ENCODE data around the gene RUFY4. TPM values are rescaled to one million over a fixed set of nuclear protein-coding genes. Genes with fewer than 3 reads are reported as not detected.

Gene RUFY4
- total and polyA plus RNA-seq, 3 donors from 2014 or later = 0.17 to 0.39 (median 0.37) TPM

DNA sequence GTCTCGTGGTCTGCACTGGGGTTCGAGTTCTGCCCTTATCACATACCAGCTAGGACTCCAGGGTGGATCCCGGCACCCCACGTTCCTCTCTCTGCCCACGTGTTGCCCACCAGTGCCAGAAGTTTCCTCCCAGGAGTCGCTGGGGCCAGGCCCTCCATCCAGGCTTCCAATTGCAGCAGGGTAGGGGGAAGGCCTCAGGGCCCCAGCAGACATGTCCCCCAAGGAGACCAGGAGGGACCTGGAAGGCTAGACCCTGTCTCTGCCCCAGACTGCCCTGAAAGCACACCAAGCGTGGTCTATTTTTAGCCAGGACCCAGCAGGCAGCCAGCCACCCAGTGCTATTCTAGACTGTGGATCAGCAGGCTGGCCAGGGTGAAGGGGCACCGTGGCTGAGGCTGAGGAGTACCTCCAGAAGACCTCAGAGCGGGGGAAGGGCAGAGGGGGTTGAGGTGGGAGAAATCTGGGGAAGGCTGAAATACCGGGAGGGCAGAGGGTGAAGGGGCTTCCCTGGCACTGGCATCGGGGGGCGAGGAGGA is 47.4 kb upstream of the RUFY4 start:
- intact Hi-C loops (cut with DNase I; ENCODE audit: low total_unique reads) = no loop called here
- Histone ChIP-seq H3K9me3 (no peaks in the 10 kb centered on the region), H3K27ac (no peak overlapping the region), H3K36me3 (ENCODE audit: low read depth, missing control alignments) (no peaks in the 10 kb centered on the region), H3K4me3 (no peak overlapping the region), H3K27me3 (no peaks in the 10 kb centered on the region), H3K4me1 (peaks cover 39% of the 10 kb centered on the region)
- no peak for DNase-seq
- 70 to 79% methylated on average over 6 to 12 of the region's 12 CpGs for WGBS, 2 donors
- TF ChIP-seq POLR2A (IDR thresholded peaks at IDR 0.05) = no peak
- TF ChIP-seq, protein P1, sequence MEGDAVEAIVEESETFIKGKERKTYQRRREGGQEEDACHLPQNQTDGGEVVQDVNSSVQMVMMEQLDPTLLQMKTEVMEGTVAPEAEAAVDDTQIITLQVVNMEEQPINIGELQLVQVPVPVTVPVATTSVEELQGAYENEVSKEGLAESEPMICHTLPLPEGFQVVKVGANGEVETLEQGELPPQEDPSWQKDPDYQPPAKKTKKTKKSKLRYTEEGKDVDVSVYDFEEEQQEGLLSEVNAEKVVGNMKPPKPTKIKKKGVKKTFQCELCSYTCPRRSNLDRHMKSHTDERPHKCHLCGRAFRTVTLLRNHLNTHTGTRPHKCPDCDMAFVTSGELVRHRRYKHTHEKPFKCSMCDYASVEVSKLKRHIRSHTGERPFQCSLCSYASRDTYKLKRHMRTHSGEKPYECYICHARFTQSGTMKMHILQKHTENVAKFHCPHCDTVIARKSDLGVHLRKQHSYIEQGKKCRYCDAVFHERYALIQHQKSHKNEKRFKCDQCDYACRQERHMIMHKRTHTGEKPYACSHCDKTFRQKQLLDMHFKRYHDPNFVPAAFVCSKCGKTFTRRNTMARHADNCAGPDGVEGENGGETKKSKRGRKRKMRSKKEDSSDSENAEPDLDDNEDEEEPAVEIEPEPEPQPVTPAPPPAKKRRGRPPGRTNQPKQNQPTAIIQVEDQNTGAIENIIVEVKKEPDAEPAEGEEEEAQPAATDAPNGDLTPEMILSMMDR (IDR thresholded peaks at IDR 0.05) = no peak

DNA sequence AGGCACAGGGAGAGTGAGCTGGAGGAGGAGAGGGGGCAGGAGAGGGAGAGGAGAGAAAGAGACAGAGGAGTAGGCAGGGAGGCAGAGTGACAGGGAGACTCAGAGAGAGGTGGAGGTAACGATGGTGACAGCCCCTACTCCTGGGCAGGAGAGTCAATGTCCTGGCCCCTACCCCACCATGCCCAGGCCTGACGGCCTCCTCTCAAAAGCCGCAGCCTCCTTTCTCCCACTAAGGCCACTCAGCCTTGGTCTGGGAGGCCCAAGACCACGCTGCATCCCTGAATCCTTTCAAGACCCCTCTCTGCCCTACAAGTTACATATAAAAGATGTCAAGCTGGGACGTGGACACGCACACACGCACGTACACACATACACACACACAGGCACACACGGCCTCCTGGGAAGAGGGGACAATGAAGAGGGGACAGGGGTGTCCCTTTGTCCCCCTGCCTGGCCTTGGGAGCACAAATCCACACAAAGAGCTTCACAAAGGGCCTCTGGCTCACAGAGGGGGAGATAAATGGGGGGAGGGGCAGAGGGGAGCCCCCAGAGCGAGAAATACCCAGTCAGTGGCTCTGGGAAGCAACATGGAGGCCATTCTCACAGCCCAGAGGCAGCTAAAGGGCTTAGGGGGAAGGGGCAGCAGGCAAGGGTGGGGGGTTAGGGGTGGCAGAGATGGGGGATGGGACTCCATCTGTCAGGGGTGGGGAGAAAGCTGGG is 46.8 kb upstream of the RUFY4 start:
- WGBS, 2 donors = 84 to 96% methylated on average over 9 to 10 of the region's 10 CpGs
- Histone ChIP-seq H3K27me3 (no peaks in the 10 kb centered on the region), H3K9me3 (no peaks in the 10 kb centered on the region), H3K36me3 (ENCODE audit: low read depth, missing control alignments) (no peaks in the 10 kb centered on the region), H3K27ac (no peak overlapping the region), H3K4me3 (no peak overlapping the region), H3K4me1 (peaks cover 32% of the 10 kb centered on the region)
- DNase-seq = no peak
- intact Hi-C loops (cut with DNase I; ENCODE audit: low total_unique reads) = no loop called here
- TF ChIP-seq POLR2A (IDR thresholded peaks at IDR 0.05) = no peak
- TF ChIP-seq, protein P1 (IDR thresholded peaks at IDR 0.05) = no peak

DNA sequence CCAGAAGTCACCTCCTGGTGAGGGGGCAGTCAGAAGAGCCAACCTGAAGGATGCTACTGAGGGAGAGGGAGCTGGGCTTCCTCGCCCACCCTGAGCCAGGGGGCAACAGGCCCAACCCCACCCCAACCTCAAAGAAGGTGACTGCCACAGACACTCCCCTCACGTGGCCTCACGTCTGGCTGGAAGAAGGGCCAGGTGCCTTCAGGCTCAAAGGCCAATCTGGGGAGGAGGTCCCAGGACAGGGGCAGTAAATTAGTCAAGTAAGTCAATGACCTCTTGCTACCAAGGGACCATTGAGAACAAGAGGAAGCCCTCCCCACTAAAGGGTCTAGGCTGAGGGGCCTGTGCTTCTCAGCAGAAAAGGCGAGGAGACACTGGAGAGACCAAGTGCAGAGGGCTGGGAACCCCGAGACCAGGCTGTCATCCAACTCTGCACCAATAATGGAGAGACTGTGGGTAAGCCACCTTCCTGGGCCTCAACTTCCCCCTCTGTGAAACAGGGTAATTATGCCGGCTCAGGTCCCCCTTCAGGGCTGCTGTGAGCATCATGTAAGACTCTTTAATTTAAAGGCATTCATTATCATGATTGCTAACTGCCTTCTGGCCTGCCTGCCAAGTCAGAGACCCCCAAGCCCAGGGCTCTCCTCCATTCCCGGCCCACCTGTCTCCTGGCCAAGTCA is 46.1 kb upstream of the RUFY4 start:
- Histone ChIP-seq H3K27ac (no peak overlapping the region), H3K9me3 (no peaks in the 10 kb centered on the region), H3K27me3 (no peaks in the 10 kb centered on the region), H3K4me3 (no peak overlapping the region), H3K4me1 (peaks cover 25% of the 10 kb centered on the region), H3K36me3 (ENCODE audit: low read depth, missing control alignments) (no peaks in the 10 kb centered on the region)
- intact Hi-C loops (cut with DNase I; ENCODE audit: low total_unique reads) = no loop called here
- no peak for DNase-seq
- WGBS, 2 donors = 93 to 95% methylated on average over 7 of the region's 7 CpGs
- TF ChIP-seq POLR2A (IDR thresholded peaks at IDR 0.05) = no peak
- TF ChIP-seq, protein P1 (IDR thresholded peaks at IDR 0.05) = no peak

DNA sequence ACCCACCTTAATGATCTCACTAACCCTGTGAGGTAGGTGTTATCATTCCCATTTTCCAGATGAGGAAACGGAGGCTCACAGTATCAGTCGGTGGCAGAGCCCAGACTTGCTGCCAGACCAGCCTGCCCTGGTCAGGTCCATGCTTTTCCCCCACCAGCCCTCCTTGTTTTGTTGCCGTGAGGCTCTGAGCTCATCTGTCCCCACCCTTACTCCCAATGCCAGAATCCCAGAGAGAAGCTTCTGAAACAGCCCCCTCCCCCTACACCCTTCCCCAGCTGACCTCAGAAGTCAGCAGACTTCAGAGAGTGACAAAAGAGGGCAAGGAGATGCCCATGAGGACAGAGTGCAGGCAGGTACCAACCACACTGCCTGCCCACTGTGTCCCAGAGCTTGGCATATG is 45.4 kb upstream of the RUFY4 start:
- TF ChIP-seq, protein P1 (IDR thresholded peaks at IDR 0.05) = no peak
- no peaks in the 10 kb centered on the region for H3K27me3 ChIP-seq
- peaks cover 19% of the 10 kb centered on the region for H3K4me1 ChIP-seq
- 74 to 76% methylated on average over 3 of the region's 3 CpGs for WGBS, 2 donors
- H3K36me3 ChIP-seq (ENCODE audit: low read depth, missing control alignments) = no peaks in the 10 kb centered on the region
- H3K9me3 ChIP-seq = no peaks in the 10 kb centered on the region
- H3K4me3 ChIP-seq = no peak overlapping the region
- H3K27ac ChIP-seq = no peak overlapping the region
- DNase-seq = no peak
- intact Hi-C loops (cut with DNase I; ENCODE audit: low total_unique reads) = no loop called here

Data from testis (tissue), 3 donors.